NCI-H510A (cell line): ENCODE data around the gene SPON1.
"Not testable (repeated sequence)": the region's sequence is repeated elsewhere in the genome, so short reads cannot be mapped to it uniquely, and the experiment has no call there.

Source experiments
- DNase-seq: peaks from one replicate; lab custom pipeline; 2025; lab: John Stamatoyannopoulos, UW

SPON1 gene

GRCh38 chr11:13962562-13963168, at the start of gene SPON1:
Gene SPON1 (plus strand): TSS chr11:13962723. CDS start chr11:13962905, 182 bp downstream.
- DNase-seq = no peak

- no peak for DNase-seq
These were observed 45.3 kb upstream of the SPON1 start for GRCh38 chr11:13917264-13917663.

DNA sequence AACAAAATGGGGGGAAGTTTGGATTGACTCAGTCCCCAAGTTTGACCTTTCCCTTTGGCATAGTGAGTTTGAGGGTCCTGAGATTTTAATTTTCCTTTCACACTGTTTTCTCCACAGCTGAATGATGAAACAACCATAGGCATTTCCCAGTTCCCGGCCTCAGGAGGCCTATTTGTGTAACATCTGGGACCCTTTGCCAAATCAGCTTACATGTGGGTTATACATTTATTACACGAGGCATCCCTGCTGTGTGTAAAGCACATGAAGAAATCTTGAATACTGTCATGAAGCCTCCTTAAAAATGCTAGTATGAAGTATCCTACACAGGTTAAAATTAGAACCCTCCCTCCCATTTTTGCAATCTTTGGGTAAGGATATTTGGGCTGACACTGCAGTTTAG, 44.6 kb upstream of the SPON1 start:
- DNase-seq = no peak

DNA sequence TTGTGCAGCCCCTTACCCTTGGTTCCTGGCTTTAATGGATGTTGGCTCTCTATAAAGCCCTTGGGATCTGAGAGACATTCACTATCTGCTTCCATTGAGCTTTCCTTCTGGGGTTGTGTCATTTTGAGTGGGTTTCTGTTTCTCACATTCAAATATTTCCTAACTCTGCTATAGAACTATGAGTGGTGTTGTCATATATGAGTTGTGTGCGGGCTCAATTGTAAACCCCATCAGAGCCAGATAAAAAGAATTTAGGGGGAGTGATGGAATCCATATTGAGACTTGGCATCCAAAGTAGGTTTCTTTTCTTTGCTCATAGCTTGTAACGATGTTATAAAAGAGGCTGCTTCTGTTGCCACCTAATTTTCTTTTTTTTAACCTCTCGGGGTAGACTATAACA, 41.8 kb upstream of the SPON1 start:
- no peak for DNase-seq

- no peak for DNase-seq
These were observed 41.0 kb upstream of the SPON1 start for GRCh38 chr11:13921545-13921944.

- no peak for DNase-seq
These were observed 39.3 kb upstream of the SPON1 start for GRCh38 chr11:13923182-13923581.

DNA sequence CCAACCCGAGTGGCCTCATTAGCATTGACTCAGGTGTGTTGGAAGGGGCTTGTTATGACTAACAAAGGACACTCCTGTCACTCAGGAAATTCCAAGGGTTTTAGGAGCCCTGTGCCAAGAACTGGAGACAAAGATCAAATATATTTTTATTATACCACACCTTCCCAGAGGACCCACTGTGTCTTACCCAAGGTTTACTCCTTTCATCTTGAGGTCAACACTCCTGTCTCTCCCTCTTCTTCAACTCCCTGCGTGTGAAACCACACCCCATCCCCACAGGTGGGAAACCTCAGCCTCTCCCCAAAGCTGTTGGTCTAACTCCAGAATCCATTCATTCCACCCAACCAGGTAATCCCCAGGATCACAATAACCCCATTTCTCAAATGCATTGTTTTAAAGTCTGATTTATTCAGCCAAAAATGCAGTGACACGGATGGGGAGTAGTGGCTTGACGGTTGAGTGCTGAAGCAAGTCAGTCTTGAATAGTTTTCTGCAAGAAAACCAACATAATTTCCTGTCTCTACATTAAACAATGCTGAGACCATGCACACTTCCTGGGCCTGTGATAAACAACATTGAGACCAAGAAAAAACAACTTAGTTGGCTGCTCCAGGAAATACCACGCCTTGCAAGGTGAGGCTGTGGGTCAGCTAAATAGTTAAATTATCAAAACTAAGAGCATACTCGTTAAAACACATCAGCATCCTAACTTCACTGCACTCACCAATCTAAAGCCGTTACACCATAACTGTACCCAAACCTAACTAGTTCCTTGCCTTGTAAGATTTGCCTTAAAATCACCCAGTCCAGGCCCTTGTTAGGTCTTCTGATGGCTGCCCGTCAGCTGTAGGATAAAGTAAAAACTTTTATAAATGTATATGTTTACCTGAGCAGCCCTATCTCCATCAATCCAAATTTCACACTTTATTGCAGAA, 38.5 kb upstream of the SPON1 start:
- no peak for DNase-seq

DNA sequence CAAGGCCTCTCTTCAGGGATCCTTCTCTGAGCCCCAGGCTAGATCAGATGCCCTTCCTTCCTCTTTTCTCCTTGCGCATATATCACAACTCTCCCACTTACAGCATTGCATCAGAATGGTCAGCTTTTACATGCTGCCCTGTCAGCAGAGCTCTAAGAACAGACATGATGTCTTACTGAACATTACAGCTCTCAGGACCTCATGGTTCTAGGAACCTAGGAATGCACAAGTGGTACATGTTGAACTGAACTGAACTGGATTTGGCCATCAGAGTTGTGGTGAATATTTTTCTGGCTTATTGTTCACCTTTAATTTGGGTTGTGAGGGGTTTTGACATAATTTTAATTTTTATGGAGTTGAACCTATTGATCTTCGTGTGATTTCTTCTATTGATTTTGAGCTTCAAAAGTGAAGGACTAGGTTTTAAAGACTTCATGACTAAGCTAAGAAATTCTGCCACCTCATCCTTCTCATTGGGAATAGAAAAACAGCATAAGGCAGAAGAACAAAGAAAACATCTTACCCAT, 37.7 kb upstream of the SPON1 start:
- DNase-seq = no peak

- not testable (repeated sequence) for DNase-seq
These were observed 36.2 kb upstream of the SPON1 start for GRCh38 chr11:13926366-13926765.

DNA sequence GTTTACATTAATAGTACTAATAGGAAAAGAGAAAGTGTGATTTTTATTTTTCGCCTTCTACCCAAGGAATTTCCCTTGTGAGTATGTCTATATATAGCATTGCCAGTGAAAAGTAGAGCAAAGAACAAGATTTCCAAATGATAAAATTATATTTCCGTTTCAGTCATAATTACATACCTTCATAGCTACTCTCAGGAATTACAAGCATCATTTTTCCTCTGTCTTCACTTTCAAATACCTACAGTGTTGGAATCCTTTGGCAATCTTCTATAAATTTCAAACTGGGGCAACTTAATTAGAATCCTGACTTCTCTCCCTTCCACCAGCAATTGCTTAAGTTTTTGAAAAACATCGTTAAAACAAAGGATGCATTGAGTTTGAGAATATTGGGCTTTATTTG, 35.5 kb upstream of the SPON1 start:
- no peak for DNase-seq

DNA sequence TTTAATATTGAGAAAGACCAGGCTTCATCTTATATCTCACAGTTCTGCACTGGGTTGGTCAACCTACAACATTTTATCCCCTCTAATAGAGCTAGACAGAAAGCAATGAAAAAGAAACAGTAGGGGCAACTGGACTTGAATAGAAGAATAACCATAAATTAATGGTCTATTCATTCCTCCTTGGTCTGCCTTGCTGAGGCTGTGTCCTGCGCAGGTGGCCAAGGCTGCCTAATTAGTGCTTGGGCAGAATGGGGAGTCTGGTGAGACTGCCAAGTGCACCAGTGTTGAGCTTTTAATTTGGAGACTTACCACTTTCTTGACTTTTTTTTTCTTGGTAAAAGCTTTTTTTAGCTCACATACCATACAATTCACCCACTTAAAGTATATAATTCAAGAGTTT, 35.0 kb upstream of the SPON1 start:
- no peak for DNase-seq

DNA sequence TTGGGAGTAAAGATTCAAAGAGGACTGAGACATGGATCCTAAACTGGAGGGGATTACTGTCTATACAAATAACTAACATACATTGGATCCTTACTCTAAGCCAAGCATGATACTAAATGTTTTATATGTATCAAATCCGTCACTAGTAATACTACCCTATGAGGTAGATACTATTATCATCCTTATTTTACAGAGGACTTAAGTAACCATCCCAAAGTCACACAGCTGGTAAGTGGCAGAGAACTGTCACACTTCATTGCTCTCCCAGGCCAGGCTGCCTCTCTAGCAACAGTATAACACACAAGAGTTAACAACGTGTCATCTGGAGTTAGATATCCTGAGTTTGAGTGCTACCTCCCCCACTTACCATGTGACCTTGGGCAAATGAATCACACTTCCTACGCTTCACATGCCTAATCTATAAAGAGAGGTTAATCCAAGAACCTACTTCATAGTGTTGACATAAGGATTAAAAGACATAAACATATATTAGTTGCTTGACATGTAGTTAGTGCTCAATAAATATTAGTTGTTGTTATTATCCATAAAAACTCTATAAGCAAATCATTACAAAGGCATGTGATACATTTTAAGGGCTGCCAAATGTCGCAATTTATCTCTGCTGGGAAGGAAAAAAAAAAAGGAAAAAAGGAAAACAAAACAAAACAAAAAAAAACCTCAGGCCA, 33.8 kb upstream of the SPON1 start:
- DNase-seq = peak; percentile 63

GRCh38 chr11:13929395-13929891, 33.1 kb upstream of the SPON1 start:
- no peak for DNase-seq

GRCh38 chr11:13931356-13931755, 31.2 kb upstream of the SPON1 start:
- DNase-seq = no peak

GRCh38 chr11:13937154-13937553, 25.4 kb upstream of the SPON1 start:
- DNase-seq = not testable (repeated sequence)

GRCh38 chr11:13938829-13939228, 23.7 kb upstream of the SPON1 start:
- DNase-seq = not testable (repeated sequence)

- DNase-seq = no peak
These were observed 22.3 kb upstream of the SPON1 start for GRCh38 chr11:13939961-13940906.

- no peak for DNase-seq
These were observed 21.6 kb upstream of the SPON1 start for GRCh38 chr11:13940907-13941256.

- DNase-seq = no peak
These were observed 20.7 kb upstream of the SPON1 start for GRCh38 chr11:13941775-13942174.

DNA sequence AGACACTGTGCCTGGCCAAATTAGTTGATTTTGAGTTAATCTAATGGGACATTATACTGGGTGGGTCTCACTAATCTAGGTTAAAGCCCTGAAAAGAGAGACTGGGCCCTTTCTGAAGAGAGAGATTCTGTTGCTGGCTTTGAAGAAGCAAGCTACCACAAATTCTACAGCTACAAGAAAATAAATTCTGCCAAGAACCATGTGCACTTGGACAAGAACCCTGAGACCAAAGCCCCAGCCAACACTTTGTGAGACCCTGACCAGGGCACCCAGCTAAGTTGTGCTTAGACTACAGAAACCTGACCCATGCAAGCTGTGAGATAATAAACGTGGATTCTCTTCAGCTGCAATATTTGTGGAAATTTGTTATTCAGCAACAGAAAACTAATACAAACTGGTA, 20.1 kb upstream of the SPON1 start:
- no peak for DNase-seq

GRCh38 chr11:13942971-13943381, 19.5 kb upstream of the SPON1 start:
- DNase-seq = no peak
